GM19351 (cell line): ENCODE measurements around the gene HIP1.
"Not testable (repeated sequence)": the region's sequence is repeated elsewhere in the genome, so short reads cannot be mapped to it uniquely, and the experiment has no call there.

ENCODE experiments used
- ATAC-seq: cut with Tn5 transposase; IDR thresholded peaks from one replicate; pipeline ENCODE4 v1.9.1; 2021; ENCODE audit warnings: mild to moderate bottlenecking, moderate library complexity; ENCODE audit not compliant: unreplicated experiment

HIP1 gene

DNA sequence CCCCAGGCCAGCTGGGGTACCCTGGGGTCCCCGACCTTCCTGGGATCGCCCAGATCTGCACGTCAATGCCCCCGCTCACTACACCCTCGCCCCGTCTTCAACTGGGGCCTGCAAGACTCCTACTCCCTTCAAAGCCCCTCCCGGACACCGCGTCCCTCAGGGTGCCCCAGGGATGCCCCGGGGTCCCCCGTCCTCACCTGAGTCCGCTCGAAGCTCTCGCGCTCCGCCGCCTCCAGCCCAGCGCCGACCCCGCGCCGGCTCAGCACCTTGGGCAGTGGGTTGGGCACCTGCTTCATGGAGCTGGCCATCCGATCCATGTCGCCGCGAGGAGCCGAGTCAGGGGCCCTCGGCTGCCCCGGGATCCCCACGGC is at the start of gene HIP1:
Gene HIP1 (minus strand): TSS at position 338 of the 371 bp plus-strand sequence. CDS start 21 bp downstream, at position 317.
- no peak for ATAC-seq

DNA sequence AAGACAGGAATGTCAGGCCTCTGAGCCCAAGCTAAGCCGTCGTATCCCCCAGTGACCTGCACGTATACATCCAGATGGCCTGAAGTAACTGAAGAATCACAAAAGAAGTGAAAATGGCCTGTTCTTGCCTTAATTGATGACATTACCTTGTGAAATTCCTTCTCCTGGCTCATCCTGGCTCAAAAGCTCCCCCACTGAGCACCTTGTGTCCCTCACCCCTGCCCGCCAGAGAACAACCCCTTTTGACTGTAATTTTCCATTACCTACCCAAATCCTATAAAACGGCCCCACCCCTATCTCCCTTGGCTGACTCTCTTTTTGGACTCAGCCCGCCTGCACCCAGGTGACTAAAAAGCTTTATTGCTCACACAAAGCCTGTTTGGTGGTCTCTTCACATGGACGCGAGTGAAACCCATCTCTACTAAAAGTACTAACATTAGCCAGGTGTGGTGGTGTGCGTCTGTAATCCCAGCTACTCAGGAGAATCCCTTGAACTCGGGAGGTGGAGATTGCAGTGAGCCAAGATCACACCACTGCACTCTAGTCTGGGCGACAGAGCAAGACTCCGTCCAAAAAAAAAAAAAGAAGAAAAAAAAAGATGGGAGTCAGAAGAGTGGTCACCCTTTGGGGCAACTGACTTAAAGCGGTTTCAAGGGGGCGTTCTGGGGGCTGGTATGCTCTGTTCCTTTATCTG is 49.6 kb upstream of the HIP1 start:
- ATAC-seq: not testable (repeated sequence)

DNA sequence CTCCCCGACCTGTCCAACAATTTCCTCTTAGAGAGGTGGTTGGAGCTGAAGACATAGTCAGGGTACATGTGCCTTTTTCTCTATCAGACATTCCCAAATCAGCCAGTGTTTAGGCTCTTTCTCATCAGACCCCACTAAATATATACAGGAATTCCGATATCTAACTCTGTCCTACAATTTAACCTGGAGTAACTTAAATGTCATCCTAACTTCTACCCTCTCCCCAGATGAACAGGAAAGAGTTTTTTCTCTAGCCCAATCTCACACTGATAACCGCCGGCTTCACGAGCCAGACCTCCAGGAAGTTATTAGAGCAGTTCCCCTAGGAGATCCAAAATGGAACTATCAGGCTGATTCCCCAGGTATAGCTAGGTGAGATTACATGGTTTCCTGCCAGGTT is 44.3 kb upstream of the HIP1 start:
- not testable (repeated sequence) for ATAC-seq

DNA sequence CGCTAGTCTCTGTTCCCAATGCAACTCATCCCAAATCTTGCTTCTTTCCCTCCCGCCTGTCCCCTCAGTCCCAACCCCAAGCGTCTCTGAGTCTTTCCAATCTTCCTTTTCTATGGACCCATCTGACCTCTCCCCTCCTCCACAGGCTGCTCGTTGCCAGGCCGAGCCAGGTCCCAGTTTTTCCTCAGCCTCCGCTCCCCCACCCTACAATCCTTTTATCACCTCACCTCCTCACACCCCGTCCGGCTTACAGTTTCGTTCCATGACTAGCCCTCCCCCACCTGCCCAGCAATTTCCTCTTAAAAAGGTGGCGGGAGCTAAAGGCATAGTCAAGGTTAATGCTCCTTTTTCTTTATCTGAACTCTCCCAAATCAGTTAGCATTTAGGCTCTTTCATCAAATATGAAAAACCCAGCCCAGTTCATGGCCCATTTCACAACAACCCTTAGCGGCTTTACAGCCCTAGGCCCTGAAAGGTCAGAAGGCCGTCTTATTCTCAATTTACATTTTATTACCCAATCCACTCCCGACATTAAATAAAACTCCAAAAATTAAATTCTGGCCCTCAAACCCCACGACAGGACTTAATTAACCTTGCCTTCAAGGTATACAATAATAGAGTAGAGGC is 42.0 kb upstream of the HIP1 start:
- ATAC-seq: not testable (repeated sequence)

DNA sequence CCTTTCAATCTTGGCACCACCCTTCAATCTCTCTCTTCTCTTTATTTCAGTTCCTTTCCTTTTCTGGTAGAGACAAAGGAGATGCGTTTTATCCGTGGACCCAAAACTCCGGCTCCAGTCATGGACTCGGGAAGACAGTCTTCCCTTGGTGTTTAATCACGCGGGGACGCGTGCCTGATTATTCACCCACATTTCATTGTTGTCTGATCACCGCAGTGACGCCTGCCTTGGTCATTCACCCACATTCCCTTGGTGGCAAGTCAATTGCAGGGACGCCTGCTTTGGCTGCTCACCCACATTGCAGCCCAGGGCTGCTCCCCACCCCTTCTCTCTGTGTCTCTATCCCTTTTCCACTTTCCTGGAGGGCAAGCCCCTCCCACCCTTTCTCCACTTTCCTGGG is 40.8 kb upstream of the HIP1 start:
- not testable (repeated sequence) for ATAC-seq

DNA sequence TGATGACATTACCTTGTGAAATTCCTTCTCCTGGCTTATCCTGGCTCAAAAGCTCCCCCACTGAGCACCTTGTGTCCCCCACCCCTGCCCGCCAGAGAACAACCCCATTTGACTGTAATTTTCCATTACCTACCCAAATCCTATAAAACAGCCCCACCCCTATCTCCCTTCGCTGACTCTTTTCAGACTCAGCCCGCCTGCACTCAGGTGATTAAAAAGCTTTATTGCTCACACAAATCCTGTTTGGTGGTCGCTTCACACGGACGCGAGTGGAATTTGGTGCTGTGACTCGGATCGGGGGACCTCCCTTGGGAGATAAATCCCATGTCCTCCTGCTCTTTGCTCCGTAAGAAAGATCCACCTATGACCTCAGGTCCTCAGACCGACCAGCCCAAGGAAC is 40.3 kb upstream of the HIP1 start:
- not testable (repeated sequence) for ATAC-seq

DNA sequence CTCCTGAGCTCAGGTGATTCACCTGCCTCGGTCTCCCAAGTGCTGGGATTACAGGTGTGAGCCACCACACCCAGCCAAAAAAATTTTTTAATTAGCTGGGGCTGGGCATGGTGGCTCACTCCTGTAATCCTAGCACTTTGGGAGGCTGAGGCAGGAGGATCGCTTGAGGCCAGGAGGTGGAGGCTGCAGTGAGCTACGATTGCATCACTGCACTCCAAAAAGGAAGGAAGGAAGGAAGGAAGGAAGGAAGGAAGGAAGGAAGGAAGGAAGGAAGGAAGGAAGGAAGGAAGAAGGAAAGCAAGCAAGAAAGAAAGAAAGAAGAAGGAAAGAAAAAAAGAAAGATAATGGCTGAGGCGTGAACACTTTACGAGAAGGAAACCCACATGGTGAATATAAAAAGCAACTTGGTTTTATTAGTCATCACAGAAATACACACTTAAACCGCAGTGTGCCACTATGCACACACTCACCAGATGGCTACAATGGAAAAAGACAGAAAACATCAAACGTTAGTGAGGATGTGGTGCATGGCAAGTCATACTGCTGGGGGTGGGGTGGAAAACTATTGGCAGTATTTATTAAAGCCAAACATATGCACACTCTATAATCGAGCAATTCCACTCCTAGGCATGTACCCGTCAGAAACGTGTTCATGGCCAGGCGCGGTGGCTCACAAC is 37.7 kb upstream of the HIP1 start:
- ATAC-seq: peak; percentile 51

DNA sequence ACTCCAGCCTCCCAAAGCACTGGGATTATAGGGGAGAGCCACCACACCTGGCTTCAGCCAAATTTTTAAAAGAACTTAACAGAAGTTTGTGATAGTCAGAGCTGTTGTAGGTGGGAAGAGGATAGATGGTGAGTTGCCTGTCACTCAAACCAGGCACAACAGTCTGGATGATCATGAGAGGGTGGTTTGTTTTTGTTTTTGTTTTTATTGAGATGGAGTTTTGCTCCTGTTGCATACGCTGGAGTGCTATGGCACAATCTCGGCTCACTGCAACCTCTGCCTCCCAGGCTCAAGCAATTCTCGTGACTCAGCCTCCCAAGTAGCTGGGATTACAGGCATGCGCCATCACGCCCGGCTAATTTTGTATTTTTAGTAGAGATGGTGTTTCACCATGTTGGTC is 35.2 kb upstream of the HIP1 start:
- ATAC-seq: not testable (repeated sequence)

DNA sequence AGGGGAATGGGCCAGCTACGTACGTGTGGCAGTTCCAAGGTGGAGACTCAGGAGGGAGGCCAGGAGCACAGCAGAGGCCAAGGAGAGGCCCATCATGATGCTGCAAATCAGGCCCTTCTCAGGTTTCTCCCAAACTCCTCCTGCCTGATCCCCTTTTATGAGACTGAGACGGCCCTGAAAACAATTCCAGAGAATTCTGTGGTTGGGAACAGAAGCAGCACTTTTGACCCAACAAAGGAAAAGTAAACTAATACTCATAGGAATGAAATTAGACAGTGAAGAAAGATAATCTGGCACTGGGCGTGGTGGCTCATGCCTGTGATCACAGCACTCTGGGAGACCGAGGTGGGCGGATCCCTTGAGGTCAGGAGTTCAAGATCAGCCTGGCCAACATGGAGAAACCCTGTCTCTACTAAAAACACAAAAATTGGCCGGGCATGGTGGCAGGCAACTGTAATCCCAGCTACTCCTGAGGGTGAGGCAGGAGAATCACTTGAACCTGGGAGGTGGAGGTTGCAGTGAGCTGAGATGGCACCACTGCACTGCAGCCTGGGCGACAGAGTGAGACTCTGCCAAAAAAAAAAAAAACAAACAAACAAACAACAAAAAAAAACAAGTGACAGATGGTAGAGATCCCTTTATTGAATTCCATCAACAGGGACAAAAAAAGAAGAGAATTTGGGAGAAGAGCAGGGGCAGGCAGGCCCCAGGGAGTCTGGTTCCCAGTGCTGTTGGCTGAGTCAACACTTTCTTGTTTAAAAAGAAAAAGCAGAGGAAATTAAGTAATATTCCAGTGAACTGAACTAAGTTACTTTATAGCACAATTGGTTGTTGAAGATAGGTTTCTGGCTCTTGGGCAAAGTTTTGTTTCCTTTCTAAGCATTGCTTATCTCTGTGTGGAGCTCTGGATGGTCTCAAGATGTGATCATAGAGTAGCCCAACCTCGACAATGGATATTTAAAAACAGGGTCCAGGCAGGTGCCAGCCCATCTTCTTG is 33.6 kb upstream of the HIP1 start, which contains the start of gene CCL26:
Gene CCL26 (minus strand): TSS at position 131 of the 997 bp plus-strand sequence. CDS start 35 bp downstream, at position 96.
- no peak for ATAC-seq

DNA sequence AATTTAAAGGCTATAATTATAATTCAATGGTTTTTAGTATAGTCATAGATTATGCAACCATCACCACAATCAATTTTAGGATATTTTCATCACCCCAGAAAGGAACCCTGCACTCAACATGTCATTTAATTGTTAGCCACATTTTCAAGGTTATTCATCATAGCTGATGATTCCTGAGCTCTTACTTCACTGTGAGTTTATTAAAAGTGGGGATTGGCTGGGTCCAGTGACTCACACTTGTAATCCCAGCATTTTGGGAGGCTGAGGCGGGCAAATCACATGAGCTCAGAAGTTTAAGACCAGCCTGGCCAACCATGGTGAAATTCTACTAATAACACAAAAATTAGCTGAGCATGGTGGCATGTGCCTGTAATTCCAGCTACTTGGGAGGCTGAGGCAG is 32.5 kb upstream of the HIP1 start:
- ATAC-seq: no peak

DNA sequence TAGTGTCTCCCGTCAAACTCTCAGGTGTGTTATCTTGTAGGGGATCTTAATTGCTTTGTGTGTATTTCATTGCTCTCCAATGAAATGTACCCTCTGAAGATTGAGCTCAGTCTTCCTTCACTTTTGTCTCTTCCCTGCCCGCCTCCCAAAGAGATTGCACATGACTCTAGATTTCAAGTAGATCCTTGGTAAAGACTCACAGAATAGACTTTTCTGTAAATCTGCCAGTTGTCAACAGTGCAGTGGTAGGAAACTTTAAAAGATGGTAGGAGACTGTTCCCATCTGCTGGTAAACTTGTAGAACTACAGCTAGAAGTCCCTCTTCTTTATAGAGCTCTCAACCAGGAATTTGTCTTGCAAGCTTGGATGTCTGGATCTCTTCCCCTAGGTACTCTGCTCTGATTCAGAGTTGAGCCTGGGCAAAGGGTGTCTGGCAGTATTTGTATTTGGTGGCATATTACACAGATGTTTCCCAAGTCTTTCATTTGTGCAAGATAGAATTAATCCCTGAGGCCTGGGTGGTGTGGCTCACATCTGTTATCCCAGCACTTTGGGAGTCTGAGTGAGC is 23.7 kb upstream of the HIP1 start:
- ATAC-seq: no peak

DNA sequence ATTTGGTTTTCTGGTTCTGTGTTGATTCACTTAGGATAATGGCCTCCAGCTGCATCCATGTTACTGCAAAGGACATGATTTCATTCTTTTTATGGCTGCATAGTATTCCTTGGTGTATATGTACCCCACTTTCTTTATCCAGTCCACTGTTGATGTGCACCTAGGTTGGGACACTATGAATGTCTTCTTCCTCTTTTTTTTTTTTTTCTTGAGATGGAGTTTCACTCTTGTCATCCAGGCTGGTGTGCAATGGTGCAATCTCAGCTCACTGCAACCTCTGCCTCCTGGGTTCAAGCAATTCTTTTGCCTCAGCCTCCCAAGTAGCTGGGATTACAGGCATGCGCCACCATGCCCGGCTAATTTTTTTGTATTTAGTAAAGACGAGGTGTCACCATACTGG is 23.1 kb upstream of the HIP1 start:
- not testable (repeated sequence) for ATAC-seq

DNA sequence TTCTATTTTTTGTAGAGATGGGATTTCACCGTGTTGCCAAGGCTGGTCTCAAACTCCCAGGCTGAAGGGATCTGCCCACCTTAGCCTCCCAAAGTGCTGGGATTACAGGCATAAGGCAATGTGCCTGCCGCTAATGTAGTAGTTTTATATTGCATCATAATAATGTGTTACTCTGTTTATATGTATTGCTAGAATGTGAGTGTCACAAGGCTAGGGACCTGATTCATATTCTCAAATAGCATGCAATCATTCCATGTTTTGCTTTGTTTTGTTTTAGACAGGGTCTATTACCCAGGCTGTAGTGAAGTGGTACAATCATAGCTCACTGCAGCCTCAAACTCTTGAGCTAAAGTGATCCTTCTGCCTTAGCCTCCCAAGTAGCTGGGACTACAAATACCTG is 19.8 kb upstream of the HIP1 start:
- ATAC-seq: no peak

DNA sequence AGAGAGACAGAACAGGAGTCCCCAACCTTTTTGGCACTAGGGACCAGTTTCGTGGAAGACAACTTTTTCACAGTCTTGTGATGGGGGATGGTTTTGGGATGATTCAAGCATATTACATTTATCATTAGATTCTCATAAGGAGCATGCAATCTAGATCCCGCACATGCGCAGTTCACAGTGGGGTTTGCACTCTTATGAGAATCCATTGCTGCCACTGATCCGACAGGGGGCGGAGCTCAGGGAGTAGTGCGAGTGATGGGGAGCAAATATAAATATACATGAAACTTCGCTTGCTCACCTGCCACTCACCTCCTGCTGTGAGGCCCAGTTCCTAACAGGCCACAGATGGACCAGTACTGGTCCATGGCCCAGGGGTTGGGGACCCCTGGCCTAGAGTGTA is 19.1 kb upstream of the HIP1 start:
- no peak for ATAC-seq

DNA sequence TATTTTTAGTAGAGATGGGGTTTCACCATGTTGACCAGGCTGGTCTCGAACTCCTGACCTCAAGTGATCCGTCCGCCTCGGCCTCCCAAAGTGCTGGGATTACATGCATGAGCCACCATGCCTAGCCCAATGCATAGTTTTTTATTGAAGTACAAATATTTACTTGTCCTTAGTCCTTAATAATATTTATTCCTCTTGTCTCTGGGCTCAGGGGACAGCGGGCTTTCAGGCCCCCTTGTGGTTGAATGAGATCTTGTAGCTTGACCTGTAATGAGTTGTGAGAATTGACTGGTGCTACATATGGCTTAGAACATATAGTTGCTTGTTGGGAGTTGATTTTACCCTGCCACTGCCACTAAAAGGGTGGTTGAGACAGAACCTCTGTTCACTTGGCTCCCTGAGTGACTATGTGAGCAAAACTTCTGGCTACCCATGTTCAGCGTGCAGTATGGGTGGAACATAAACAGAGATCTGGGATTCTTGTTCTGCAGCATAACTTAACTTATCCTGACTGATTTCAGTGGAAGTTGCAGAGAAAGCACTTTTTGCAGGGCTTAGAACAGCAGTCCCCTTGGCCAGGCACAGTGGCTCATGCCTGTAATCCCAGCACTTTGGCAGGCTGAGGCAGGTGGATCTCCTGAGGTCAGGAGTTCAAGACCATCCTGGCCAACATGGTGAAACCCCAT is 18.4 kb upstream of the HIP1 start:
- ATAC-seq: no peak

DNA sequence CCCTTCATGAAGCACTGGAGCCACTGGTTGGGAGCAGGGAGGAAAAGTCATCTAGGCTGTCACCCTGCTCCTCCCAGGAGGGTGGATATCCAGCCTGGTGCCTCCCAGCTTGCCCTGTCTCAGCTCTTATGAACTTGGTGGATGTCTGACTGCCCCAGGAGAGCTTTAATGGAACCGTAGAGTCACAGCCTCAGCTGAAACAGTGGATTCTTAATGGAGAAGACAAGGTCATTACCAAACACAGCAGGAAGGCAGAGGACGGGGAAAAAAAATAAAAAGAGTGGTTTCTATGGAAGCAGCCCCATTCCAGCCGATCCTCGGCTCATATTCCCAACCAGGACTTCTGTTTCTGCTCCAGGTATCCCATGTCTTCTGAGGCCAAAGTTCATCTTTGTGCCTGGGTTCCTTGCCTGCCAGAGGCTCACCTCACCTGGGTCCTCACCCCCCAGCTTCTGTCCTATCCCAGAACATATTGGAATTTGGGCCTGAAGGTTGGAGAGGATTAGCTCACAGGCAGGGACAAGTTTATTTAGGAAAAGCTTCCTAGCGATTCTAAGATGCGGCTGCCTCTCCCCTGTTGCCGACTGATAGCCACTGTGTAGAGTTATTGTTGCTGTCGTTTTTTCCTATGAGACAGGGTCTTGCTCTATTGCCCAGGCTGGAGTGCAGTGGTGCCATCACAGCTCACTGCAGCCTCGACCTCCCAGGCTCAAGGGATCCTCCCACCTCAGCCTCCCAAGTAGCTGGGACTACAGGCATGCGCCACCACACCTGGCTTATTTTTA is 17.7 kb upstream of the HIP1 start:
- no peak for ATAC-seq

DNA sequence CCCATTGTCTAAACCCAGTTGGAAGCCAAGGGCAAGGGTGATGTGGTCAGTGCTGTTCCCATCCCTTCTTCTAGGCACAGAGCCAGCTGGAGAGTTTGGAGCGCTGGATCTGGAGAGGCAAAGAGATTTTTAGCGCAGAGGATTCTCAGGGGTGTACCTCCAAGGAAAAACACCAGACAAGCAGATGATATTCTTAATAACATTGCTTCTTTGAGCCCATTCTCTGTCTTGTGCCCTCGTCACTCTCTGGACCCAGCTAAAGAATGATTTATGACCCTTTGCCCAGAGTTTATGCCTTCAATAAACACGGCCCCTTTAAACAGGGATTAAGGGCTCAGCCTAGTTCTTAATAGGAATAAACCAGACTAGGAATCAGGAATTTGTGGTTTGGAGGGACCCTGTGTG is 4.7 kb upstream of the HIP1 start:
- no peak for ATAC-seq

DNA sequence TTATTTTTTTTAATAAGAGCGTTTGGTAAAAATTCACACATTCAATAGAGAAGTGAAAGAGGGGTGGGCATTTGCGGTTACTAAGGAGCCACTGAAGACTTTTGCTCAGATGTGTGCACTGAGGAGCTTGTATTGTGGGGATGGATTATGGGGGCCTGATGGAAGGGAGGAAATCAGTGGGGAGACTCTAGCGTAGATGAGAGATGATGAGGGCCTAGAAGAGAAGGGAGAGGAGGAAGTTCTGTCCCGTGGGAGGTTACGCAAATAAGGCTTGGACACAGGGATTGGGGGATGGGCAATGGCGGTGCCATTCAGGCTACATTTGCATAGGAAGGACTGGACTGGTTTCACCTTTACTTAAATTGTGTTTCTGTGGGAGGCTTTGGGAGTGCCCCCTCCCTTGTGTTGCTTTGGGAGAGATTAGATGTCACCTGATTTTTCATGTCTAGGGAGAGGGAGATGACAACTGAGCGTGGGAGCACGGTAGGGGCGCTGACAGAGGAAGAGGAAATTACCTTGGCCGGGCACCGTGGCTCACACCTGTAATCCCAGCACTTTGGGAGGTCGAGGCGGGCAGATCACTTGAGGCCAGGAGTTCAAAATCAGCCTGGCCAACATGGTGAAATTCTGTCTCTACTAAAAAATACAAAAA is 2.2 kb upstream of the HIP1 start:
- ATAC-seq: no peak
